Memory B cell (primary cell): ENCODE measurements around the gene FBXL17.
"Not testable (repeated sequence)": the region's sequence is repeated elsewhere in the genome, so short reads cannot be mapped to it uniquely, and the experiment has no call there.

Experiments
- ATAC-seq: fragments of 150-1000 bp; cut with Tn5 transposase; 2 replicates; pipeline ENCODE4 v1.10.0; 2021; ENCODE audit warnings: low read depth, mild to moderate bottlenecking, moderate library complexity
- DNase-seq, 2 donors: peaks; one replicate each; pipeline ENCODE4 v3.0.0; 2022; ENCODE audit warnings: low spot score in 2 of 2
- H3K27ac Mint-ChIP-seq: one replicate; pipeline ENCODE4 v1.8.0; 2022; ENCODE audit warnings: mild to moderate bottlenecking, moderate library complexity, mixed read lengths
- H3K27me3 Mint-ChIP-seq: one replicate; pipeline ENCODE4 v1.8.0; 2022; ENCODE audit warnings: mixed read lengths
- H3K36me3 Mint-ChIP-seq: one replicate; pipeline ENCODE4 v1.8.0; 2022; ENCODE audit warnings: mild to moderate bottlenecking, mixed read lengths
- H3K4me1 Mint-ChIP-seq: one replicate; pipeline ENCODE4 v1.8.0; 2022; ENCODE audit warnings: mixed read lengths
- H3K4me3 Mint-ChIP-seq: one replicate; pipeline ENCODE4 v1.8.0; 2022; ENCODE audit warnings: mild to moderate bottlenecking, moderate library complexity, mixed read lengths
- H3K9me3 Mint-ChIP-seq: one replicate; pipeline ENCODE4 v1.8.0; 2022; ENCODE audit warnings: mixed read lengths

Gene FBXL17

GRCh38 chr5:108167174-108167573 lies 214.7 kb downstream of the FBXL17 start:
- H3K9me3 Mint-ChIP-seq = no peaks in the 10 kb centered on the region
- H3K27me3 Mint-ChIP-seq = no peaks in the 10 kb centered on the region
- ATAC-seq = no peak
- H3K4me1 Mint-ChIP-seq = no peaks in the 10 kb centered on the region
- H3K36me3 Mint-ChIP-seq = peaks cover 7% of the 10 kb centered on the region
- H3K4me3 Mint-ChIP-seq = no peak overlapping the region
- DNase-seq = no peak
- H3K27ac Mint-ChIP-seq = no peak overlapping the region

GRCh38 chr5:108164574-108164973 lies 217.3 kb downstream of the FBXL17 start:
- Mint-ChIP-seq H3K27ac (no peak overlapping the region), H3K9me3 (no peaks in the 10 kb centered on the region)

GRCh38 chr5:108152854-108153253 lies 229.0 kb downstream of the FBXL17 start:
- H3K27me3 Mint-ChIP-seq, H3K4me3 Mint-ChIP-seq, H3K4me1 Mint-ChIP-seq, H3K27ac Mint-ChIP-seq, H3K9me3 Mint-ChIP-seq, ATAC-seq, H3K36me3 Mint-ChIP-seq, DNase-seq: not testable (repeated sequence)

More at GRCh38 chr5:108164574-108164973, 217.3 kb downstream of the FBXL17 start:
- DNase-seq (no peak), ATAC-seq (no peak)
- peaks cover 8% of the 10 kb centered on the region for H3K36me3 Mint-ChIP-seq
- H3K4me1 Mint-ChIP-seq = no peaks in the 10 kb centered on the region
- no peak overlapping the region for H3K4me3 Mint-ChIP-seq
- no peaks in the 10 kb centered on the region for H3K27me3 Mint-ChIP-seq

GRCh38 chr5:108149369-108149768 lies 232.5 kb downstream of the FBXL17 start:
- ATAC-seq = no peak
- peaks cover 3% of the 10 kb centered on the region for H3K9me3 Mint-ChIP-seq
- peak overlapping the region; percentile 61 for H3K27ac Mint-ChIP-seq
- peaks cover 3% of the 10 kb centered on the region for H3K4me1 Mint-ChIP-seq
- no peaks in the 10 kb centered on the region for H3K27me3 Mint-ChIP-seq
- DNase-seq = no peak
- peaks cover 22% of the 10 kb centered on the region for H3K36me3 Mint-ChIP-seq
- H3K4me3 Mint-ChIP-seq = no peak overlapping the region

- H3K9me3 Mint-ChIP-seq = peaks cover 1% of the 10 kb centered on the region
- H3K4me1 Mint-ChIP-seq = no peaks in the 10 kb centered on the region
- H3K27me3 Mint-ChIP-seq = no peaks in the 10 kb centered on the region
- no peak overlapping the region for H3K27ac Mint-ChIP-seq
- no peak for ATAC-seq
- H3K36me3 Mint-ChIP-seq = peaks cover 19% of the 10 kb centered on the region
- no peak for DNase-seq
- H3K4me3 Mint-ChIP-seq = no peak overlapping the region
These were observed 233.2 kb downstream of the FBXL17 start for GRCh38 chr5:108148715-108149139.

- H3K4me3 Mint-ChIP-seq = no peak overlapping the region
- H3K36me3 Mint-ChIP-seq = peaks cover 15% of the 10 kb centered on the region
- no peak overlapping the region for H3K27ac Mint-ChIP-seq
These were observed 235.7 kb downstream of the FBXL17 start for GRCh38 chr5:108146222-108146621.

GRCh38 chr5:108145351-108145750 lies 236.5 kb downstream of the FBXL17 start:
- no peaks in the 10 kb centered on the region for H3K4me1 Mint-ChIP-seq

More at GRCh38 chr5:108146222-108146621, 235.7 kb downstream of the FBXL17 start:
- no peak for ATAC-seq
- Mint-ChIP-seq H3K9me3 (no peaks in the 10 kb centered on the region), H3K27me3 (no peaks in the 10 kb centered on the region), H3K4me1 (no peaks in the 10 kb centered on the region)
- DNase-seq = no peak

GRCh38 chr5:108144332-108144731 lies 237.6 kb downstream of the FBXL17 start:
- Mint-ChIP-seq H3K36me3 (peaks cover 13% of the 10 kb centered on the region), H3K9me3 (no peaks in the 10 kb centered on the region), H3K27ac (no peak overlapping the region), H3K4me1 (no peaks in the 10 kb centered on the region), H3K27me3 (no peaks in the 10 kb centered on the region), H3K4me3 (no peak overlapping the region)
- DNase-seq (no peak), ATAC-seq (no peak)

More at GRCh38 chr5:108145351-108145750, 236.5 kb downstream of the FBXL17 start:
- DNase-seq (no peak), ATAC-seq (no peak)
- H3K9me3 Mint-ChIP-seq = no peaks in the 10 kb centered on the region
- H3K4me3 Mint-ChIP-seq = no peak overlapping the region
- H3K27ac Mint-ChIP-seq = no peak overlapping the region
- peaks cover 15% of the 10 kb centered on the region for H3K36me3 Mint-ChIP-seq
- no peaks in the 10 kb centered on the region for H3K27me3 Mint-ChIP-seq

GRCh38 chr5:108143581-108143980 lies 238.3 kb downstream of the FBXL17 start:
- Mint-ChIP-seq H3K4me1 (no peaks in the 10 kb centered on the region), H3K27ac (no peak overlapping the region), H3K4me3 (no peak overlapping the region), H3K36me3 (peaks cover 13% of the 10 kb centered on the region), H3K9me3 (no peaks in the 10 kb centered on the region), H3K27me3 (no peaks in the 10 kb centered on the region)
- DNase-seq = no peak
- ATAC-seq = no peak

- Mint-ChIP-seq H3K27ac (no peak overlapping the region), H3K9me3 (no peaks in the 10 kb centered on the region), H3K36me3 (peaks cover 8% of the 10 kb centered on the region), H3K4me3 (no peak overlapping the region), H3K27me3 (no peaks in the 10 kb centered on the region), H3K4me1 (no peaks in the 10 kb centered on the region)
- DNase-seq (no peak), ATAC-seq (no peak)
These were observed 240.2 kb downstream of the FBXL17 start for GRCh38 chr5:108141676-108142075.

GRCh38 chr5:108136493-108136892 lies 245.4 kb downstream of the FBXL17 start:
- no peaks in the 10 kb centered on the region for H3K27me3 Mint-ChIP-seq
- H3K4me3 Mint-ChIP-seq = no peak overlapping the region
- ATAC-seq (no peak), DNase-seq (no peak)
- no peaks in the 10 kb centered on the region for H3K36me3 Mint-ChIP-seq
- H3K9me3 Mint-ChIP-seq = no peaks in the 10 kb centered on the region
- H3K27ac Mint-ChIP-seq = no peak overlapping the region
- no peaks in the 10 kb centered on the region for H3K4me1 Mint-ChIP-seq

- Mint-ChIP-seq H3K27me3 (no peaks in the 10 kb centered on the region), H3K36me3 (peaks cover 2% of the 10 kb centered on the region), H3K9me3 (no peaks in the 10 kb centered on the region), H3K27ac (no peak overlapping the region), H3K4me3 (no peak overlapping the region), H3K4me1 (no peaks in the 10 kb centered on the region)
- no peak for DNase-seq
- ATAC-seq = no peak
These were observed 252.8 kb downstream of the FBXL17 start for GRCh38 chr5:108129129-108129528.

- DNase-seq (no peak), ATAC-seq (no peak)
- Mint-ChIP-seq H3K36me3 (peaks cover 6% of the 10 kb centered on the region), H3K4me3 (no peak overlapping the region), H3K27me3 (no peaks in the 10 kb centered on the region), H3K4me1 (no peaks in the 10 kb centered on the region), H3K27ac (no peak overlapping the region), H3K9me3 (no peaks in the 10 kb centered on the region)
These were observed 256.0 kb downstream of the FBXL17 start for GRCh38 chr5:108125771-108126511.

- no peaks in the 10 kb centered on the region for H3K27me3 Mint-ChIP-seq
- H3K27ac Mint-ChIP-seq = no peak overlapping the region
- no peak overlapping the region for H3K4me3 Mint-ChIP-seq
- H3K36me3 Mint-ChIP-seq = peaks cover 6% of the 10 kb centered on the region
- DNase-seq (no peak), ATAC-seq (no peak)
- no peaks in the 10 kb centered on the region for H3K4me1 Mint-ChIP-seq
- H3K9me3 Mint-ChIP-seq = no peaks in the 10 kb centered on the region
These were observed 257.3 kb downstream of the FBXL17 start for GRCh38 chr5:108124596-108124995.

GRCh38 chr5:108122702-108123101 lies 259.2 kb downstream of the FBXL17 start:
- H3K36me3 Mint-ChIP-seq = peaks cover 10% of the 10 kb centered on the region
- no peaks in the 10 kb centered on the region for H3K27me3 Mint-ChIP-seq
- no peak overlapping the region for H3K27ac Mint-ChIP-seq
- DNase-seq = no peak
- H3K4me1 Mint-ChIP-seq = no peaks in the 10 kb centered on the region
- H3K9me3 Mint-ChIP-seq = no peaks in the 10 kb centered on the region
- no peak for ATAC-seq
- H3K4me3 Mint-ChIP-seq = no peak overlapping the region
